Hepatic stellate cell (primary cell): Measurements from ENCODE around the gene KRT33B.
A peak's percentile ranks its signal among the peaks of the same experiment; 100 is the strongest.
"Not testable (repeated sequence)": the region's sequence is repeated elsewhere in the genome, so short reads cannot be mapped to it uniquely, and the experiment has no call there.

ENCODE experiments used
- DNase-seq: peaks from one replicate; pipeline ENCODE4 v3.0.0; 2011; ENCODE audit warnings: low spot score

Gene KRT33B

DNA sequence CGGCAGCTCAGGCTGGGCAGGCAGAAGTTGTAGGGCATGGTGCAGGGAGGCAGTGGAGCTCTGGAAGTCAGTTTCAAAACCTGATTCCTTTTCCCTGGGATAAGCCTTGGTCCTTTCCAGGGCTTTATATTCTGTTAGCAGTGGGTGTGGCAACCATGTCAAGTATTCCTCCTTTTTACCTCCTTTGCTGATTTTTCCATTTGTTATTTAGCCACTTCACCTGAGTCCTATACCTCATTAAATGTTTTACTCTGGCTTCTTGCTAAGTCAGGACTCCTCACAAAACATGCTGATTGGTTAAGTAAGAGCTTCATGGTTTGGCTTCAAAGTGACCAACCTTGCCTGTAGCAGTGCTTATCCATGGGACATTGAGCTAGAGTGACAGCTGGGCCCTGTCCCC, at the start of gene KRT33B:
Gene KRT33B, minus strand, starts transcription at position 101 of the 400 bp plus-strand sequence. Its CDS starts 63 bp downstream, at position 38.
- no peak for DNase-seq

- no peak for DNase-seq
Measured at GRCh38 chr17:41418116-41418860, 48.7 kb upstream of the KRT33B start.

DNA sequence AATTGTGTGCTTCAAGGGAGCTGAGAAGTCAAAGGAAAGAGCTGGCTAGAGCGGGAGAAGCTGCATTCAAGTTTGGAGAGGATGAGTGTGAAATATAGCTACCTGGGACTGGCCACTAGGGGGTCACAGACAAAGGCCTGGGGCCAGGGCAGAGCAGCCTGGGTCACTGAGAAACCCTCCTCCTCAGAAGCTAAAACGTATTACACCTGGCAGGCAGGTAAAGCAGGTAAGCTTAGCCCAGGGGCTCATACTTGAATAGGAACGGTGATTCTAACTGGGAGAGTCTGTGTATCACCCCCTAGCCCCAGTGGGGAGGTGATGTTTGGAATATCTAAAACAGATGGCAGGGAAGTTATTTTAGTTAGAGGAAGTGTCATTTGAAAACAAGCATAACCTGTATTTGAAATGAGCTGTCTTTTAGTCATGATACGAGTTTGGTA, 48.0 kb upstream of the KRT33B start:
- no peak for DNase-seq

DNA sequence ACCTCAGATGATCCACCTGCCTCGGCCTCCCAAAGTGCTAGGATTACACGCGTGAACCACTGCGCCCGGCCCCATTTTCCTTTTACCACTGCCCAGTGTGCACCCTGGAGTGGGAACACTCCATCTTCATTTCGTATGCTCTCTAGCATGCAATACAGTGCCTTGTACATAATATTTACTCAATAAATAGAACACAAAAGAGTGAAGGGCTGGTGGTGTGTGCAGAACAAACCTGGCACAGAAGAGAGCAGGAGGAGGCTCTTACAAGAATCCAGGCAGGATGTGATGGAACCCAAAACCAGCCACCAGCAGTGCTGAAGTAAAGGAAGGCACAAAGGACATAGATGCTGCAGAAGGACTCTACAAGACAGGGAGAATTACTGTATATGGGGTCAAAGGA, 47.5 kb upstream of the KRT33B start:
- DNase-seq: no peak

GRCh38 chr17:41416479-41416878, 46.9 kb upstream of the KRT33B start:
- peak; percentile 45 for DNase-seq

GRCh38 chr17:41415833-41416335, 46.3 kb upstream of the KRT33B start:
- peak; percentile 65 for DNase-seq

GRCh38 chr17:41415411-41415810, 45.8 kb upstream of the KRT33B start:
- DNase-seq: no peak

- no peak for DNase-seq
Measured at GRCh38 chr17:41413982-41414381, 44.4 kb upstream of the KRT33B start.

DNA sequence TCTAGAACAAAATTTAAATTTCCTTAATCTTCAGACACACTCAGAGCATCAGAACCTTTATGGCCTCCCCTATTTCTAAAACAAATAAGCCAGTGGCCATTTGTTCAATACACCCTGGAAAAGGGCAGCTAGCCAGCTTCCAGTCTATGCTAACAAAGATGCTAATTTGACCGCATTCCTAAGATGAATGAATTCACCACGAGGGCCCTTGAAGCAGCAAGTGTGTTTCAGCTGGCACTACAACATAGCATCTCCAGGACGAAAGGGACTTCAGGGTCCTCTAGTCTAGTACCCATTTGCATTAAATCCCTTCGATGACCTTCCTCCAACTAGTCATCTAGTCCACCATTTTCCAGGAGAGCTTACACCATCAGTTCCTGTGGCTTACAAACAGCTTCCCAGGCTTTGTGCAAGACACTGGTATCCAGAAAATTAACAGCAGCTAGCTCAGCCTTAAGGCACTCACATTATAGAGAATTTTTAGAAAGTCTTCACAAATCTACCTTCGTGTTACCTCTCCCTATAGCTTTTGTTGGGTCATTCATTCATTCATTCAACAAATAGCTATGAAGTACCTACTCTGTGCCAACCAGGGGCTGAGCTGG, 43.8 kb upstream of the KRT33B start:
- DNase-seq: no peak

DNA sequence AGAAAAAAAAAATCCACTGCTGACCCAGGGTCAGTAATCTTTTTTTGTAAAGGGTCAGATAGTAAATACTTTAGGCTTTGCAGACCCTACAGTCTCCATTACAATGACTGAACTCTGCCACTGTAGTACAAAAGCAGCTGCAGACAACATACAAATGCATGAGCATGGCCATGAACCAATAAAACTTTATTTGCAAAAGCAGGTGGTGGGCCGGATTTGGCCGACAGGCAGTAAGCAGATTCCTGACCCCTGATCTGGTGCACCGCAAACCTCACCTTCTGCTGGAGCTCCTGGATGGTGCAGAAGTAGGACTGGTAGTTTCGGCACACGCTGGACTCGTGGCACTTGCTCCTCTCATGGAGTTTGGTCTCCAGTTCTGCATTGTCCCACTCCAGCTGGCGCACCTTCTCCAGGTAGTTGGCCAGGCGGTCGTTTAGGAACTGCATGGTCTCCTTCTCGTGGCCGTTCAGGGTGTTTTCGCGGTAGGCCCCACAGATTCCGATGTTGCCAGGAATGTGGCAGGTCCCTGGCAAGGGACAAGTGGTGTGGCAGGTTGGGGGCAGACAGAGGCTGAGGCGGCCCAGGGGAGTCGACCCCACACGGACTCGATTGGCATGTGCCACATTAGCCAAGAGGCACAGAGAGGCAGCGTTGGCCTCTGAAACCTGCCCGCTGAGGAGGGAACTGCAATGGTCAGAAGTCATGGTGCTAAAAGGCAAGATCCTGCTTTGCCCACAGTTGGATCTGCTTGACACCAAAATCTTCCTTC, 41.6 kb upstream of the KRT33B start:
- no peak for DNase-seq

DNA sequence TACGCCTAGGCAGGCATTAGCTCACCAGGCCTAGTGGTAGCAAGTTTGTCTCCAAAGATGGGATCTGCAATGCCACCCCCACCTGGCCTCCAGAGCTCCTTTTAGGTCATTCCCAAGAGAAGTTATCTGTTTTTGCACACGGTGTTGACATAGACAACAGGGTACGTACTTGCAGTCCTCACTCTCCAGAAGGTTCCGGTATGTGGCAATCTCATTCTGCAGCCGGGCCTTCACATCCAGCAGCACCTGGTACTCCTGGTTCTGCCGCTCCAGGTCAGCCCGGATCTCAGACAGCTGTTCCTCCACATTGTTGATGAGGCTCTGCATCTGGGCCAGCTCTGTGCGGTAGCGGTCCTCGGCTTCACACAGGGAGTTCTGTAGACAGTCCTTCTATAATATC, 37.6 kb upstream of the KRT33B start:
- no peak for DNase-seq

DNA sequence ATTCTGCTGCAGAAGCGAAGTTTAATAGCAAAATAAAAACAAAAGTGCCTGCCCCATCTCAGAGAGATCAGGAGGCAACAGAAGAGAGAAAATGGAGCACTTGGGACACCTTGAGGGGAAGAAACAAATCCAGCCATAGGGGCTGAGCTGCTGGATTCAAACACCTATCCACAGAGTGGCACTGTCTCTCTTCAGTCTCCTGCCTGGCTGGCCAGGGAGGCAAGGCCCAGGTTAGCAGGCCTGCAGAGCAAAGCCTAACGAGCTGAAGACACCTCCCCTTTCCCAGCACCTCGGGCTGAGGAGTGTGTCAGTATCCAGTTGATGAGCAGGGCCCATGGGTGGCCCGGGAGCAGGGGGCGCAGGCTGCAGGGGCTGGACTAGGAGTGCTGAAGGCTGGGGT, 36.6 kb upstream of the KRT33B start:
- DNase-seq: no peak

DNA sequence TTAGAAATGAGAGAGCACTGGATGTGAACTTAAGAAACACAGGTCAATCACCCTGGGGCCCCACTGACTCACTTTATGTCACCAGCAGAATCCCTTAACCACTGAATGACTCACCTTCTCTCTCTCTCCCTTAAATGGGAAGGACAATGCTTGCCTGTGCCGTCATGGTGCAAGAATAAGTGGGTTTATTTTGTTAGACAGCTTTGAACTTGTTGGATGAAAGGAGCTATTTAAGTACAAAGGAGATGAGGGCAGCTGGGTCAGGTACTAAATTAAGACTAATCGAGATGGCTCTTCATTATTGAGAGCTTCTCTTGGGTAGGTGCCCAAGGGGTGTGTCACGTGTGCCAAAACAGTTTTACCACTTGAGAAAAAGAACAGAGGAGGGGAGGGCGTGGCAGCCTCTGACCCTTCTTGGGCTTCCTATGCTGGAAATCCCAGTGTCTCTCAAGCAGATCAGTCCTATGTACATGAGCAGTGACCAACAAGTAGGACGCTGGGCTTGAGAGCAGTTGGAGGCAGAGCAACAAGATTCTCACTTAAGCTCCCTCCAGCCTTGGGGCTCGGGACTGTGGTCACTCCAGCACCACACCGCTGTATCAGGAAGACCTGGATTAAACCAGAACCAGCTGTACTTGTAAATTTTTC, 34.5 kb upstream of the KRT33B start:
- peak; percentile 87 for DNase-seq

- no peak for DNase-seq
Measured at GRCh38 chr17:41403404-41404023, 33.9 kb upstream of the KRT33B start.

GRCh38 chr17:41402161-41402560, 32.5 kb upstream of the KRT33B start:
- DNase-seq: no peak

DNA sequence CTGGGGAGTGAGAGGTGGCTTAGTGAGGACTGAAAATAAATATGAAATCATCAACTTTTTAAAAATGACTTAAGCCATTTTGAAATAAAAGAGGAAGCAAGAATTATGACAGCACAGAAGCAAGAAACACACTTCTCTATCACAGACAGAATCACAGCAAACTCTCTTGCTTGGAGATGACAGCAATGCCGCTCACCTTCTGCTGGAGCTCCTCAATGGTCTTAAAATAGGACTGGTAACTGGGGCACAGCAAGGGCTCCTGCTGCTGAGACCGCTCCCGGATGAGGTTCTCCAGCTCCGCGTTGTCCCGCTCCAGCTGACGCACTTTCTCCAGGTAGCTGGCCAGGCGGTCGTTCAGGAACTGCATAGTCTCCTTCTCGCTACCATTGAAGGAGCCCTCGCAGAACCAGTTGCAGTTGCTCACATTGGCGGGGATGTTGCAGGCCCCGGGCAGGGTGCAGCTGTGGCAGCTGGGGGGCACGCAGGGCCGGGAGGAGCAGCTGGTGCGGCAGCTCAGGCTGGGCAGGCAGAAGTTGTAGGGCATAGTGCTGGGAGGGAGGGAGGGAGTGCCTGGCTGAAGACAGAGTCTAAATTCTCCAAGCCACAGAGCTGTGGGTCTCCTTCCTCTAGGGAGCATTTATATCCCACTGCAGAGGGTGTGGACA, 27.5 kb upstream of the KRT33B start, which contains the start of gene KRT31:
Gene KRT31, minus strand, starts transcription at position 613 of the 665 bp plus-strand sequence. Its CDS starts 69 bp downstream, at position 544.
- no peak for DNase-seq

- no peak for DNase-seq
Measured at GRCh38 chr17:41396340-41396739, 26.7 kb upstream of the KRT33B start.

- no peak for DNase-seq
Measured at GRCh38 chr17:41395611-41396010, 26.0 kb upstream of the KRT33B start.

GRCh38 chr17:41395044-41395443, 25.4 kb upstream of the KRT33B start:
- not testable (repeated sequence) for DNase-seq

- no peak for DNase-seq
Measured at GRCh38 chr17:41394254-41394996, 24.8 kb upstream of the KRT33B start.
